K562 (cell line): ENCODE measurements around the gene PITRM1. TPM values are rescaled to one million over a fixed set of nuclear protein-coding genes. Genes with fewer than 3 reads are reported as not detected.

Experiments used
- polyA plus RNA-seq, 8 experiments: library from polyadenylated mRNA; depleted of rRNA in 4 of 8; stranded (reverse) in 5 of 8; unstranded in 3 of 8; fragments of >200 nt; fragmentation: Nextera tagmentation in 2 of 8; fragmentation: Illumina TruSeq in 1 of 8; extraction: Ambion mirVana in 2 of 8; extraction: Trizol in 1 of 8; gene quantifications; 2 replicates each; pipeline versions ENCODE4 v1.2.1 to v1.2.3, GENCODE V29; 2011 to 2014; ENCODE audit warnings: inconsistent platforms in 1 of 8, missing spikeins in 1 of 8
- total RNA-seq, 7 experiments: library from RNA; depleted of rRNA in 6 of 7; stranded (reverse); fragments of >200 nt in 6 of 7; fragmentation: Illumina TruSeq in 2 of 7; extraction: Trizol in 2 of 7; gene quantifications; 2 replicates each; pipeline versions ENCODE4 v1.2.1 to v1.2.3, GENCODE V29; 2011 to 2021; ENCODE audit warnings: low replicate concordance in 1 of 7

PITRM1 gene
- total and polyA plus RNA-seq, 9 of the 15 experiments (the other 6 are each of a cell fraction or from before 2014, with no cell fraction given) = 21.1 to 70.4 (median 39.7) TPM

Other genes starting within 250 kb of the PITRM1 start
- 91.6 and 109 TPM in 2 replicates for gene PFKP, start 105.2 kb downstream of the PITRM1 start, total RNA-seq (2014; rRNA removed)
- 83.2 and 89.5 TPM in 2 replicates for gene PFKP, start 105.2 kb downstream of the PITRM1 start, total RNA-seq (2014; rRNA removed; fragmentation: Illumina TruSeq; extraction: Trizol)
- 62.1 and 65.2 TPM in 2 replicates for gene PFKP, start 105.2 kb downstream of the PITRM1 start, total RNA-seq (2015; rRNA removed; fragmentation: Illumina TruSeq; extraction: Trizol)
- gene PFKP, start 105.2 kb downstream of the PITRM1 start, total RNA-seq (2021) = 108 and 116 TPM in 2 replicates
- 34.7 and 50.3 TPM in 2 replicates for gene PFKP, start 105.2 kb downstream of the PITRM1 start, polyA plus RNA-seq (2011; rRNA removed)
- gene PFKP, start 105.2 kb downstream of the PITRM1 start, polyA plus RNA-seq (2014; fragmentation: Illumina TruSeq; extraction: Trizol) = 57.4 and 72.3 TPM in 2 replicates
- gene PFKP, start 105.2 kb downstream of the PITRM1 start, polyA plus RNA-seq (2014; fragmentation: Nextera tagmentation; extraction: Ambion mirVana) = 10 to 100 TPM; 23.5 to 30.3 TPM
- gene PFKP, start 105.2 kb downstream of the PITRM1 start, polyA plus RNA-seq (2014; rRNA removed) = 65.2 and 71.1 TPM in 2 replicates